Urothelium cell line (cell line): Measurements from ENCODE around the gene UNC13C.

Experiments used
- DNase-seq: peaks from one replicate; pipeline ENCODE4 v3.0.0; 2011; ENCODE audit warnings: low spot score, mixed read lengths
- FAIRE-seq: peaks from 2 replicates; lab custom pipeline; 2011; peaks lifted over from hg19 to GRCh38; lab: Jason Lieb, UNC

The UNC13C gene

GRCh38 chr15:54550954-54551353, 572.7 kb downstream of the UNC13C start:
- FAIRE-seq (no peak), DNase-seq (no peak)

- FAIRE-seq (no peak), DNase-seq (no peak)
Measured at GRCh38 chr15:54556231-54556630, 578.0 kb downstream of the UNC13C start.

- FAIRE-seq (no peak), DNase-seq (no peak)
Measured at GRCh38 chr15:54559405-54560069, 581.3 kb downstream of the UNC13C start.

DNA sequence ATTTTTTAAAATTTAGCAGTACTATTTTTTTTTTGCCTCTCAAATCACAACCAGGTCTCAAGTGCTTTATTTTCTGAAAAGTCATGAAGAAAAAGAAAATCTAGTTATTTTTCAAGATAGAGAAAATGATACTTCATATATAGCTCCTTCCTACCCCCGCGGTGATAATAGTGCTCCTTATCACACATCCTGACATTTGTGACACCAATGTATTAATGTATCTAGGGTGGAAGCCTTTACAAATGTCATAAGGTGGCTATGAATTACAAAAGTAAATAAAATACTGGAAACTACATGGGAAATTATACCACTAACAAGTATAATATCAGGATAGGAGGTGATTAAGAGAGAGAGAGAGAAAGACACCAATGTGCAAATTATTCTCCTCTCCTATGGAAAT, 582.2 kb downstream of the UNC13C start:
- FAIRE-seq (no peak), DNase-seq (no peak)

GRCh38 chr15:54564166-54564565, 585.9 kb downstream of the UNC13C start:
- no peak for DNase-seq

GRCh38 chr15:54566654-54567053, 588.4 kb downstream of the UNC13C start:
- DNase-seq = no peak
- no peak for FAIRE-seq

More at GRCh38 chr15:54564166-54564565, 585.9 kb downstream of the UNC13C start:
- no peak for FAIRE-seq

DNA sequence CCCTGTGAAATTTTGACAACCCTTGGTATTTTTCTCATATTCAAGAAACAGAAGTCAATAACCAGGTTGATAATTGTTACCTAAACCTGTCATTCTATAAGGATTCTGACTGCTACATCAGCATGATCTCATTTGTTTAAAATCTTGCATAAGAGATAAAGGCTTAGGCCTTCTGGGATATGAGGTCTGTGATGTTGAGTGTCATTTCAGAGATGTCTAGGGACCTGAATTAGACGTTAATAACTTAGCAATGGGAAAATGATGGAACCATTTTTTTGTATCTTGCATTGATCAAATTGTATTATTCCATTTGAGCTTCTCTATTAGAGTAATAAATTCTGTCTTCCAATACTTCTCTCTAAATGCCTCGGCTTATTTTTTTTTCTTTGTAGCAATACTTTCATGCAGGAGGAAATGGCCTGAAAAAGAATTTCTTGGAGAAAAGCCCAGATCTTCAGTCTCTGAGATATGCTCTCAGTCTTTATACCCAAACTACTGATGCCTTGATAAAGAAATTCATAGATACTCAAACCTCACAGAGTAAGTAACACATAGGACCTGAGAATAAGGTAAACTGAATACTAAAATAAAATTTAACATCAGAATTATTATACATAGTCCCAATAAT, 589.3 kb downstream of the UNC13C start:
- FAIRE-seq (no peak), DNase-seq (no peak)

DNA sequence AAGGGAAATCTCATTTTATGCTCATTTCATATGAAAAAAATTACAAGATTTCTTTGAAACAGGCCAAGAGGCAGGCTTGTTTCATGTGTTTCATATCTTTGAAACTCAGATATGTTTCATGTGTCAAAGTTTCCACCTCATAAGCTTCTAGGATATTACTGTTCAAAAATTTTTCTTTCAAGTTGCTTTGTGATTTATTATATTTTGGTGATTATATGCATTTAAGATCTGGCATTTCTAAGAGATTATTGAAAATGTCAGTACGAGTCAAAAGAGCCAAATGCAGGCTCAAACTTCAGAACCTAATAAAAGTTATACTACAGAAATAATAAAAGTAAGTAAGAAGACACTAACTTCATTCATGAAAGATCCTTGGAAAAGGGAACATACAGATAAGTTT, 590.1 kb downstream of the UNC13C start:
- FAIRE-seq (no peak), DNase-seq (no peak)

DNA sequence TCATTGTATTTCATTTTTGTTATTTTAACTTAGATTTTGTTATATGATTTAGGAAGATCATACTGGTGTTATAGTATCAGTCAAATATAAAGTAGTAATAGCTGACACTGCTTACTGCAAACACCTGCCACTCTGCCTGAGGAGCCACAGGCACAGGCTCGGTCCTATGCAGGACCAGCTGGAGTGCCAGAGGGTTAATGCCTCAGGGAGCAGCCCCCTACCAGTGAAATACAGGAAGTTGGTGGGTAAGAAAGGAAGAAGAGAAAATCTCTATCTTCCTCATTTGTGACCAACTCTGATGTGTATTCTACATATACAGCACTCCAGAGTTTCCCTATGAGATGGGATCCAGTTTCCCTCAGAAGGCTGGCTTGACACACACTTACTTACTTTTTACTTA, 593.3 kb downstream of the UNC13C start:
- no peak for DNase-seq
- no peak for FAIRE-seq

GRCh38 chr15:54575586-54575985, 597.3 kb downstream of the UNC13C start:
- FAIRE-seq = no peak
- DNase-seq = no peak

GRCh38 chr15:54576298-54576935, 598.2 kb downstream of the UNC13C start:
- DNase-seq (no peak), FAIRE-seq (no peak)

DNA sequence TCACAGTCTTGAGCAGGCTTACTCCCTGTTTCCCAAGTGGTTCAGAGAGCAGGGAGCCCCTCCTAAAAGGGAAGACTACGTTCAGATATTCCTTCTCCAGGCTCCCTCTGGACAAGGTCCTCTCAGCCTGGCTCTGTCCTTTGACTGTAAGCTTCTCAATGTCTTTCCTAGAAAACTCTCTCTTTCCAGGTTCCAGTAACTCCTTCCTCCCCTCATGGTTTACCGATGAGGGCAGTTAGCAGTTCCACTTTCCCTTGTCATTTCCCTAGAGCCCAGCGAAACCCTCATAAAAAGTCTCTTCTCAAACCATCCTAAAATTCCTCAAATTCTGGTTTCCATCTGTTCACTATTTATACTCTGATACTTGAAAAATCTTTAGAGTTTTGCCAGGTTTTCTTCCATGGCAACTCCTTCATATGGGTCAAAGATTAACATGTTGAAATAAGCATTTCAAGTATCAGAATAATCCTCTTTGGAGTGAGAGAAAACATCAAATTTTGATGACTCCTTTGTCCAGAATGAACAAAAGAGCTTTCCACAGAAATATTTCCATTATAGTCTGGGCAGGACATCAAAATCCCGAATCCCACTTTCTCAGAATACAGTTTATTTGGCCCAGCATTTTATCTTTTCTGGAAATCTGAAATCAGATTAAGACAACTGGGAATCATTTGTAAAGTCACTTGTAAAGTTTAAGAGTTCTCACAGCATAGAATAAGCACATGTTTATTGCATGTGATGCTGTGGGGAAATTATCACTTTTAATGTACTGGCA, 599.4 kb downstream of the UNC13C start:
- DNase-seq = no peak
- no peak for FAIRE-seq

DNA sequence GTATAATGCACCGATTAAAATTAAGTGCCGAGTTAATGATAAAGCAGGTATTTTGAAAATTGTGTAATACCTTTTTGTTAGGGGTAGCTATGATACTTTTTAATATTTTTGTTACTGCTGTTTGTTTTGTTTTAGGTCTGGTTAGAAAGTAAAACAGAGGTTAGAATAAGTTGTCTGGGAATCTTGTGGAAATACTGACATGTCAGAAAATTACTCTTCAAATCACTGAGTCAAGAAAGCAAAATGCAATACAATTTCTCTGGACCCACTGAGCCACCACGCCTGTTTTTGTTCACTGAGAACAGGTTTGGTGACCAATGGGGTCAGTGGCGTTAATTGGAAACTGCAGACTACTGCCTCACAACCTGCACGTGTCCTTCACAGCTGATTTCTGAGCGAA, 601.6 kb downstream of the UNC13C start:
- DNase-seq (no peak), FAIRE-seq (no peak)

DNA sequence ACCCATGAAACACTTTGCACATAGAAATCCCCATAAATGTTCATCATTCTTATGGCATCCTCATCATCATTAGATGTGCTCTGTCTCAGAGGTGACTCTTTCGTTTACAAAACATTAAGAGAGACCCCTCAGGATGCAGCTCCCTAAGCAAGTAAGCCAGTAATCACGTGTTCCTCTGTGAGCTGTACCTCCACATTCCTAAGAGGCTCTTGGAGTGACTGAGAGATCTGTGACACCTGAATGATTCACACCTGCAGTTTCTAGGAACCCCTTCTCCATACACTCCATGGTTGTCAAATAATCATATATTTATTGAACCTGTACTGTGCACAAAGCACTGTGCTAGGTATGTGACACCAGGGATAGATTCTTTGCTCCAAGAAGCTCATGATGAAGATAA, 602.4 kb downstream of the UNC13C start:
- FAIRE-seq = no peak
- DNase-seq = no peak

- FAIRE-seq = no peak
- DNase-seq = no peak
Measured at GRCh38 chr15:54582863-54583643, 604.8 kb downstream of the UNC13C start.

GRCh38 chr15:54585063-54585462, 606.8 kb downstream of the UNC13C start:
- no peak for FAIRE-seq
- DNase-seq = no peak

DNA sequence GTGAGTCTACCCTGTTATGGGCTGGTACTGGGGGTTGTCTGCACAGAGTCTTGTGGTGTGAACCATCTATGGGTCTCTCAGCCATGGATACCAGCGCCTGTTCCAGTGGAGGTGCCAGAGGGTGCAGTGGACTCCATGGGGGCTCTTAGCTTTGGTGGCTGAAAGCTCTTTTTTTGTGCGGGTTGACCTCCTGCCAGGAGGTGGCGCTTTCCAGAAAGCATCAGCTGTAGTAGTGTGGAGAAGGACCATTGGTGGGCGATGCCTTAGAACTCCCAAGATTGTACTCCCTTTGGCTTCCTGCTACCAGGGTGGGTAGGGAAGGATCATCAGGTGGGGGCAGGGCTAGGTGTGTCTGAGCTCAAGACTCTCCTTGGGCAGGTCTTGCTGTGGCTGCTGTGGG, 615.9 kb downstream of the UNC13C start:
- DNase-seq = no peak
- FAIRE-seq = no peak

DNA sequence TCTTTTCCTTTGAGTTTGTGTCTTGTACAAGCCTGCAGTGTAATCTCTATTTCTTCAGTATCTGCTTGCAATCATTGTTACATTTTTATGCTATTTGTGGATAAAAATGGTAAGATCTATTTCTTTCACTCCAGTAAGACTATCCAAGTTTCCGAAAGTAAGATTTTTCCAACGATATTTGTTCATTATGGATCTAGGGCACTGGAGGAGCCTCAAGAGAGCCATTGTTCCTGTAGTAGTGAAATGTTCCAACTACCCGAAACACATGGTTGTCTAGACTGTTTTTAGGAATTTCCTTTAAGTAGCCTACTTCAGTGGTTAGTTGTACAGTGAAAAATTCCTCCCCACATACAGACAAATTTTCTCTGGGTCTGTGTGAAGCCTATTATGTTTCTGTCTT, 621.1 kb downstream of the UNC13C start:
- DNase-seq (no peak), FAIRE-seq (no peak)

DNA sequence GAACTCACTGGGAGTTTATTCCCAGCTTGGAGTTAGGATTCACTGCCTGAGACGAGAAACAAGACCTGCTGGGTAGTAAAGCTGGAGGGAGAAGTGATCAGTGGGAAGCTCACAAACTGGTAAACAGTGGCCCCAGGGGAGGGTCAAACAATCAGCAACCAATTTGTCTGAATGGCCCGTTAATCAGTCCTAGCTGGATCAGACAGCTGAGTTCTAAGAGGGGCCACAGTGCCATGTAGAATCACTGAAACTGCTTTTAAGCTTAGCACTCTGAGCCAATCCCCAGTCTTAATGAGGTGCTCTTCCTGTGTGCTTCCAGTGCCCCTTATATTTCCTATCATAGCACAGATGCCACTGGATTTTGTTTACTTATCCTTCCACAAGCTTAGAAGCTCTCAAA, 626.8 kb downstream of the UNC13C start:
- no peak for DNase-seq
- FAIRE-seq = no peak

GRCh38 chr15:54605556-54605955, 627.3 kb downstream of the UNC13C start:
- no peak for FAIRE-seq
- no peak for DNase-seq
